ENCODE data around the gene HTR1D.
"Not testable (repeated sequence)": the region's sequence is repeated elsewhere in the genome, so short reads cannot be mapped to it uniquely, and the experiment has no call there.

Gene HTR1D

DNA sequence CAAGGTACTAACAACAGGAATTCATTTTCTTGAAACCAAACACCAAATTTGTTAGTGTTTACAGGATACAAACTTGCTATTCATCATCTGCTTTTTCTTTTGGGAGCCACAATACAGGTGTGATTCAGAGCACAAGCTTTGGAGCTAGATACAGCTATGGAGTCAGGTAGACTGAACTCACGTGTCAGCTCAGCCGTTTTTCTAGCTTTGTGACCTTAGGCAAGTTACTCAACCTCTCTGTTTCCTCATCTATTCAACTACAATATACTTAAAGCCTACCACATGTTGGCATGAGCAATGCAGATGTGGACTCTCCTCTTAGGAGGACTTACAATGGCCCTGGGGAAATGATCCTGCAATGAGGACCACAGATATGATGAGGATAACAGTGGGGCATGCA, 6.3 kb downstream of the HTR1D start:
- DNase-seq (ENCODE audit: extremely low spot score), result no peak
- TF ChIP-seq, protein P1, sequence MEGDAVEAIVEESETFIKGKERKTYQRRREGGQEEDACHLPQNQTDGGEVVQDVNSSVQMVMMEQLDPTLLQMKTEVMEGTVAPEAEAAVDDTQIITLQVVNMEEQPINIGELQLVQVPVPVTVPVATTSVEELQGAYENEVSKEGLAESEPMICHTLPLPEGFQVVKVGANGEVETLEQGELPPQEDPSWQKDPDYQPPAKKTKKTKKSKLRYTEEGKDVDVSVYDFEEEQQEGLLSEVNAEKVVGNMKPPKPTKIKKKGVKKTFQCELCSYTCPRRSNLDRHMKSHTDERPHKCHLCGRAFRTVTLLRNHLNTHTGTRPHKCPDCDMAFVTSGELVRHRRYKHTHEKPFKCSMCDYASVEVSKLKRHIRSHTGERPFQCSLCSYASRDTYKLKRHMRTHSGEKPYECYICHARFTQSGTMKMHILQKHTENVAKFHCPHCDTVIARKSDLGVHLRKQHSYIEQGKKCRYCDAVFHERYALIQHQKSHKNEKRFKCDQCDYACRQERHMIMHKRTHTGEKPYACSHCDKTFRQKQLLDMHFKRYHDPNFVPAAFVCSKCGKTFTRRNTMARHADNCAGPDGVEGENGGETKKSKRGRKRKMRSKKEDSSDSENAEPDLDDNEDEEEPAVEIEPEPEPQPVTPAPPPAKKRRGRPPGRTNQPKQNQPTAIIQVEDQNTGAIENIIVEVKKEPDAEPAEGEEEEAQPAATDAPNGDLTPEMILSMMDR (IDR thresholded peaks at IDR 0.05; ENCODE audit: control extremely low read depth, extremely low read depth, low read depth, missing control alignments), result no peak
- POLR2A ChIA-PET, result no interaction called here
- CTCF ChIA-PET, result interaction anchor here (1.5 to 1.7 kb wide), 3 partner anchors 12 to 112 kb away, joined by 3 to 6 read pairs (median 5); no protein-coding TSS in a partner anchor

- TF ChIP-seq, protein P1 (IDR thresholded peaks at IDR 0.05; ENCODE audit: control extremely low read depth, extremely low read depth, low read depth, missing control alignments), result peak; percentile 23
- ChIA-PET POLR2A (no interaction called here), CTCF (interaction anchor here (1.3 to 1.7 kb wide), 4 partner anchors 13 to 194 kb away, joined by 3 to 6 read pairs (median 4); no protein-coding TSS in a partner anchor)
- no peak for DNase-seq (ENCODE audit: extremely low spot score)
Observed at GRCh38 chr1:23210351-23210785, 6.9 kb downstream of the HTR1D start.

DNA sequence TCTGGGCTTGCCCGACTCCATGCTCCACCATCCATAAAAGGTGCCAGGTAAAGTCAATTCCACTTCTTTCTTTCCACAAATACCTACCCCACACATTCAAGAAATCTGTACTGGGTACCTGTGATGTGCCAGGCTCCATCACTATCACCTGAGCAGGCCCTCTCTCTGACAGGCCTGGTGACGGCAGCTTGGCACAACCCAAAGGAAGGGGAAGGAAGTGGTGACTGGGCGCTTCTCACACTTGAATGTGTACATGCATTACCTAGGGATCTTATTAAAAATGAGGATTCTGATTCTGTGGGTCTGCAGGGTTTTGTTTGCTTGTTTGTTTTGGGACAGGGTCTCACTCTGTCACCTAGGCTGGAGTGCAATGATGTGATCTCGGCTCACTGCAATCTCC, 7.5 kb downstream of the HTR1D start:
- ChIA-PET CTCF (interaction anchor here (1.3 to 1.7 kb wide), 3 partner anchors 13 to 194 kb away, joined by 3 to 6 read pairs (median 3); no protein-coding TSS in a partner anchor), POLR2A (no interaction called here)
- DNase-seq (ENCODE audit: extremely low spot score), result no peak
- TF ChIP-seq, protein P1 (IDR thresholded peaks at IDR 0.05; ENCODE audit: control extremely low read depth, extremely low read depth, low read depth, missing control alignments), result no peak

- ChIA-PET POLR2A (no interaction called here), CTCF (no interaction called here)
- no peak for DNase-seq (ENCODE audit: extremely low spot score)
- TF ChIP-seq, protein P1 (IDR thresholded peaks at IDR 0.05; ENCODE audit: control extremely low read depth, extremely low read depth, low read depth, missing control alignments), result no peak
Observed at GRCh38 chr1:23208527-23208926, 8.8 kb downstream of the HTR1D start.

DNA sequence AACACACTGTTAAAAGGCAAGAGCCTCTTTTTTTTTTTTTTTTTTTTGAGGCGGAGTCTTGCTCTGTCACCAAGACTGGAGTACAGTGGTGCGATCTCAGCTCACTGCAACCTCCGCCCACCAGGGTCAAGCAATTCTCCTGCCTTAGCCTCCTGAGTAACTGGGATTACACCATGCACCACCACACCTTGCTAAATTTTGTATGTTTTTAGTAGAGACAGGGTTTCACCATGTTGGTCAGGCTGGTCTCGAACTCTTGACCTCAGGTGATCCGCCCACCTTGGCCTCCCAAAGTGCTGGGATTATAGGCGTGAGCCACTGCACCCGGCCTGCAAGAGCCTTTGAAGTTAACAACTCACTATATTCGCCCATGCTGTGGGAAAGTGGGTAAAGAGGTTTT, 9.6 kb downstream of the HTR1D start:
- CTCF ChIA-PET; POLR2A ChIA-PET; DNase-seq (ENCODE audit: extremely low spot score): not testable (repeated sequence)

DNA sequence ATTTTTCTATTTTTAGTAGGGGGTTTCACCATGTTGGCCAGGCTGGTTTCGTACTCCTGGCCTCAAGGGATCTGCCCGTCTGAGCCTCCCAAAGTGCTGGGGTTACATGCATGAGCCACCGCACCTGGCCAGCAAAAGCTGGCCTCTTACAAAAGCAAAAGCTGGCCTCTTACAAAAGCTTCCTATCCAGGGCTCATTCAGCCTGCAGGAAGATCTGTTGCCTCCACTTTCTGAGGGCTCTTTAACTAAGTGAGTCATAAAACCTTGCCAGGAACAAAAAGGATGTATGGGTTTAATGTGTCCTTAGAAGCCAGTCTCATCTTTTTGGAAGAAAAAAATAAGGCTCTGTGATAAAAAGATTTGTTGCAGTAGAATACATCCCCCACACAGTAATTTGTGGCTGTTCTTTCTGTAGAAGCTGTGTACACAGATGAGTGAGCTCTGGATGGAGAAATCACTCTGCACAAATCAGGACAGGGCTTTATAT, 15.0 kb downstream of the HTR1D start:
- DNase-seq (ENCODE audit: extremely low spot score), result no peak
- POLR2A ChIA-PET, result no interaction called here
- CTCF ChIA-PET, result interaction anchor here (10.7 kb wide), 1 partner anchor 18 kb away, joined by 76 read pairs; no protein-coding TSS in a partner anchor
- TF ChIP-seq, protein P1 (IDR thresholded peaks at IDR 0.05; ENCODE audit: control extremely low read depth, extremely low read depth, low read depth, missing control alignments), result no peak

- POLR2A ChIA-PET, result no interaction called here
- TF ChIP-seq, protein P1 (IDR thresholded peaks at IDR 0.05; ENCODE audit: control extremely low read depth, extremely low read depth, low read depth, missing control alignments), result no peak
- DNase-seq (ENCODE audit: extremely low spot score), result no peak
- CTCF ChIA-PET, result interaction anchor here (10.7 kb wide), 1 partner anchor 17 kb away, joined by 76 read pairs; no protein-coding TSS in a partner anchor
Observed at GRCh38 chr1:23200883-23201282, 16.4 kb downstream of the HTR1D start.

Data from GM10248 (cell line).